GM19239 (cell line): ENCODE results near the gene DLK1.

Experiments
- DNase-seq: peaks from one replicate; pipeline ENCODE4 v3.0.0; 2011; ENCODE audit warnings: low spot score; ENCODE audit not compliant: insufficient read length
- FAIRE-seq: peaks from 2 replicates; lab custom pipeline; 2011; peaks lifted over from hg19 to GRCh38; lab: Jason Lieb, UNC

Gene DLK1

GRCh38 chr14:100773331-100774163 is 46.9 kb downstream of the DLK1 start:
- FAIRE-seq = no peak
- no peak for DNase-seq

- no peak for FAIRE-seq
- no peak for DNase-seq
Observed at GRCh38 chr14:100774164-100774537, 47.5 kb downstream of the DLK1 start.

- FAIRE-seq (no peak), DNase-seq (no peak)
Observed at GRCh38 chr14:100775351-100775830, 48.7 kb downstream of the DLK1 start.

GRCh38 chr14:100775831-100776591 is 49.3 kb downstream of the DLK1 start:
- no peak for DNase-seq
- no peak for FAIRE-seq

- no peak for DNase-seq
- no peak for FAIRE-seq
Observed at GRCh38 chr14:100776681-100777365, 50.1 kb downstream of the DLK1 start.

GRCh38 chr14:100777366-100777817 is 50.7 kb downstream of the DLK1 start:
- FAIRE-seq = no peak
- DNase-seq = no peak

- FAIRE-seq (no peak), DNase-seq (no peak)
Observed at GRCh38 chr14:100777818-100778525, 51.3 kb downstream of the DLK1 start.

GRCh38 chr14:100778526-100778882 is 51.8 kb downstream of the DLK1 start:
- no peak for FAIRE-seq
- no peak for DNase-seq

GRCh38 chr14:100778951-100779690 is 52.4 kb downstream of the DLK1 start:
- DNase-seq (no peak), FAIRE-seq (no peak)

GRCh38 chr14:100779691-100780080 is 53.0 kb downstream of the DLK1 start:
- no peak for FAIRE-seq
- DNase-seq = no peak

- no peak for DNase-seq
- FAIRE-seq = no peak
Observed at GRCh38 chr14:100780246-100780645, 53.6 kb downstream of the DLK1 start.

GRCh38 chr14:100780646-100781355 is 54.1 kb downstream of the DLK1 start:
- DNase-seq (no peak), FAIRE-seq (no peak)

GRCh38 chr14:100781952-100782351 is 55.3 kb downstream of the DLK1 start:
- DNase-seq (no peak), FAIRE-seq (no peak)

GRCh38 chr14:100782516-100783320 is 56.0 kb downstream of the DLK1 start:
- FAIRE-seq (no peak), DNase-seq (no peak)

- no peak for DNase-seq
- no peak for FAIRE-seq
Observed at GRCh38 chr14:100783630-100784370, 57.1 kb downstream of the DLK1 start.

- FAIRE-seq (no peak), DNase-seq (no peak)
Observed at GRCh38 chr14:100784523-100785337, 58.0 kb downstream of the DLK1 start.

- no peak for FAIRE-seq
- no peak for DNase-seq
Observed at GRCh38 chr14:100785338-100785615, 58.6 kb downstream of the DLK1 start.
